Measurements from ENCODE around the gene SLIT3. TPM values are rescaled to one million over a fixed set of nuclear protein-coding genes. Genes with fewer than 3 reads are reported as not detected.

SLIT3 gene
- total RNA-seq, 1 experiment from 2014 or later: 0.44 TPM

GRCh38 chr5:169250887-169251286 is 50.1 kb downstream of the SLIT3 start:
- BruUV-seq (replicated peaks): no TSS peak
- no peak overlapping the region for H2AFZ ChIP-seq (ENCODE audit: low read length)
- no peak overlapping the region for H3K4me3 ChIP-seq (ENCODE audit: low read length)
- POLR2A ChIA-PET (ENCODE audit: unreplicated experiment): no interaction called here
- TF ChIP-seq CTCF (conservative IDR thresholded peaks at IDR 0.05; ENCODE audit: low read depth, low read length) (no peak), EZH2 (IDR thresholded peaks at IDR 0.05; ENCODE audit: low read length, unreplicated experiment) (no peak), EZH2phosphoT487 (IDR thresholded peaks at IDR 0.05; ENCODE audit: borderline replicate concordance, low read length) (no peak)
- ATAC-seq (no peak), DNase-seq (no peak)
- H3K4me2 ChIP-seq (ENCODE audit: low read length): no peak overlapping the region
- no peak overlapping the region for H3K27ac ChIP-seq (ENCODE audit: low read length)
- no peaks in the 10 kb centered on the region for H3K36me3 ChIP-seq (ENCODE audit: low read depth, low read length)
- H4K20me1 ChIP-seq (ENCODE audit: low read length): no peaks in the 10 kb centered on the region
- intact Hi-C loops (cut with micrococcal nuclease): no loop called here
- H3K9me3 ChIP-seq (ENCODE audit: low read length): no peaks in the 10 kb centered on the region
- peaks cover 59% of the 10 kb centered on the region for H3K27me3 ChIP-seq (ENCODE audit: low read length)
- CTCF ChIA-PET: no interaction called here
- H3F3A ChIP-seq (ENCODE audit: low read length, unreplicated experiment): no peaks in the 10 kb centered on the region
- H3K4me1 ChIP-seq (ENCODE audit: insufficient read depth, low read length): no peaks in the 10 kb centered on the region
- H3K9me2 ChIP-seq (replicated peaks; ENCODE audit: low read length): no peaks in the 10 kb centered on the region
- no peaks in the 10 kb centered on the region for H3K79me2 ChIP-seq (ENCODE audit: low read length)
- no peak overlapping the region for H3K9ac ChIP-seq (ENCODE audit: low read length)

- no peaks in the 10 kb centered on the region for H4K20me1 ChIP-seq (ENCODE audit: low read length)
- no peak for ATAC-seq
- H3K27me3 ChIP-seq (ENCODE audit: low read length): peaks cover 76% of the 10 kb centered on the region
- CTCF ChIA-PET: no interaction called here
- H3K9me2 ChIP-seq (replicated peaks; ENCODE audit: low read length): no peaks in the 10 kb centered on the region
- H3K4me2 ChIP-seq (ENCODE audit: low read length): no peak overlapping the region
- H3K9ac ChIP-seq (ENCODE audit: low read length): no peak overlapping the region
- no peaks in the 10 kb centered on the region for H3K4me1 ChIP-seq (ENCODE audit: insufficient read depth, low read length)
- no peak overlapping the region for H2AFZ ChIP-seq (ENCODE audit: low read length)
- no peaks in the 10 kb centered on the region for H3K9me3 ChIP-seq (ENCODE audit: low read length)
- no peak overlapping the region for H3K27ac ChIP-seq (ENCODE audit: low read length)
- H3K36me3 ChIP-seq (ENCODE audit: low read depth, low read length): no peaks in the 10 kb centered on the region
- DNase-seq: no peak
- H3K79me2 ChIP-seq (ENCODE audit: low read length): no peaks in the 10 kb centered on the region
- H3K4me3 ChIP-seq (ENCODE audit: low read length): no peak overlapping the region
- no TSS peak for BruUV-seq (replicated peaks)
- TF ChIP-seq EZH2 (IDR thresholded peaks at IDR 0.05; ENCODE audit: low read length, unreplicated experiment): no peak
- TF ChIP-seq CTCF (conservative IDR thresholded peaks at IDR 0.05; ENCODE audit: low read depth, low read length): no peak
- no peak for TF ChIP-seq EZH2phosphoT487 (IDR thresholded peaks at IDR 0.05; ENCODE audit: borderline replicate concordance, low read length)
- POLR2A ChIA-PET (ENCODE audit: unreplicated experiment): no interaction called here
- intact Hi-C loops (cut with micrococcal nuclease): no loop called here
- H3F3A ChIP-seq (ENCODE audit: low read length, unreplicated experiment): no peaks in the 10 kb centered on the region
Observed at GRCh38 chr5:169248996-169249395, 51.9 kb downstream of the SLIT3 start.

GRCh38 chr5:169248550-169248949 is 52.4 kb downstream of the SLIT3 start:
- no peak for DNase-seq
- no peaks in the 10 kb centered on the region for H4K20me1 ChIP-seq (ENCODE audit: low read length)
- no peak overlapping the region for H3K4me2 ChIP-seq (ENCODE audit: low read length)
- TF ChIP-seq EZH2 (IDR thresholded peaks at IDR 0.05; ENCODE audit: low read length, unreplicated experiment) (no peak), EZH2phosphoT487 (IDR thresholded peaks at IDR 0.05; ENCODE audit: borderline replicate concordance, low read length) (no peak), CTCF (conservative IDR thresholded peaks at IDR 0.05; ENCODE audit: low read depth, low read length) (no peak)
- no peak overlapping the region for H3K9ac ChIP-seq (ENCODE audit: low read length)
- H2AFZ ChIP-seq (ENCODE audit: low read length): no peak overlapping the region
- no TSS peak for BruUV-seq (replicated peaks)
- H3K9me2 ChIP-seq (replicated peaks; ENCODE audit: low read length): no peaks in the 10 kb centered on the region
- H3K4me1 ChIP-seq (ENCODE audit: insufficient read depth, low read length): no peaks in the 10 kb centered on the region
- POLR2A ChIA-PET (ENCODE audit: unreplicated experiment): no interaction called here
- H3K4me3 ChIP-seq (ENCODE audit: low read length): no peak overlapping the region
- intact Hi-C loops (cut with micrococcal nuclease): no loop called here
- H3K9me3 ChIP-seq (ENCODE audit: low read length): no peaks in the 10 kb centered on the region
- H3K79me2 ChIP-seq (ENCODE audit: low read length): no peaks in the 10 kb centered on the region
- H3F3A ChIP-seq (ENCODE audit: low read length, unreplicated experiment): no peaks in the 10 kb centered on the region
- ATAC-seq: no peak
- H3K27me3 ChIP-seq (ENCODE audit: low read length): peaks cover 76% of the 10 kb centered on the region
- CTCF ChIA-PET: no interaction called here
- H3K36me3 ChIP-seq (ENCODE audit: low read depth, low read length): no peaks in the 10 kb centered on the region
- no peak overlapping the region for H3K27ac ChIP-seq (ENCODE audit: low read length)

All from PC-3 (cell line).